ENCODE data around the gene ARHGAP21.

ARHGAP21 gene

DNA sequence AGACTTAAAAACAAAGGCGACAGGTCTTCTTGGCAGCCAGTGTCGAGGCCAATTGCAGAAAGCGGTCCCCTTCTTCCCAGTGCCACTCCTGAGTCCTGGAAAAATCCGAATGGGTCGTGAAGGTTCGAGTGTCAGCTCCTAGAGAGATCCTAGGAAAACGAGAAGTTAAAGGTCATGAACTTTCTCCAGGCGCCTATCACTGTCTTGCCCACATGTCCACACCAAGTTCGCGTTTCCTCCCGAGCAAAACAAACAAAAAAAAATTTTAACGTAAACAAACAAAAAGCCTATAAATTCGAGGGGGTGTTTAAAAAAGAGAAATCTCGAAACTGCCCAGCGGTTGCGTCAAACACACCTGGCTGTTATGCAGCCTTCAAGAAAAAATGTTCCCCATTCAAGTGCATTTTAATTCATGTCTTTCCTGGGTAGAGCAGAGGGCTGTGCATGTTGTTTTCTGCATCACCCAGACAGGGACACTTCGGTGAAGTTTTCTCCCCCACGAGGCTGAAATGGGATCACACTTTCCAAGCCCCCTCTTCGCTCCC lies 1.5 kb downstream of the ARHGAP21 start:
- DNase-seq: no peak

GRCh38 chr10:24721229-24722106 lies 2.2 kb downstream of the ARHGAP21 start:
- DNase-seq: no peak

GRCh38 chr10:24720096-24720495 lies 3.6 kb downstream of the ARHGAP21 start:
- no peak for DNase-seq

DNA sequence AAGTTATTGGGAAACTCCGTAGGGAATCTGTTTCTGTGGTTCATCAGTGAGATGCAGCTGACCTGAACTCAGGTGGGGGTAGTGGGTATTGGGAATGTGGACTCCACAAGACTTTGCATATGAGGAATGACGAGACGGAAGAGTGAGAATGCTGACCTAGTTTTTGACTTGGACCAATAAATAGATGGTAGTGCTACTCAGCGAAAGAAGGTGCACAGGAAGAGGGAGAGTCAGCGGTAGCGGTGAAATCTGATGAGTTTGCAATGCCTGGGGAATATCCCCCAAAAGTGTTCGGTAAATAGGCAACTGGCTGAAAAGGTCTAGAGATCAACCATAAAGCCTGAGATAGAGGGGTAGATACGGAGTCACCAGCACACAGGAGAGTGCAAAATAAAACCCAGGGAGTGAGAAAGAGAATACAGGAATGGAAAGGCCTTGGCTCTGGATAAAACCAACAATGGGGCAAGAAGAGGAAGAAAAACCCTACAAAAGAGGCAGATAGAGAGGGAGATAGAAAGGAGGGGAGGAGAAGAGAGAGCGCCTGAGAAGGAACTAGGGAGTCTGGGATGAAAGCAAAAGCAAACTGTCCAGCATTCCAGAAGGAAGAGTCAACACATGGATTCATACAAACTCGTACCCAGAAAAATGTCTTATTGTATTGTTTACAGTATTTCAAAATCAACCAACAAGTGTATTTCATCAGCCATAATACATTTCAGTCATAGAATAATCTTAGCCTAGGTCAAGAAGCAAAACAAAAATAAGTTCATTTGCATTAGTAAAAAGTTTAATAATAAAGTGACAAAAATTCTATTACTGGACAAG lies 5.4 kb downstream of the ARHGAP21 start:
- DNase-seq: no peak

DNA sequence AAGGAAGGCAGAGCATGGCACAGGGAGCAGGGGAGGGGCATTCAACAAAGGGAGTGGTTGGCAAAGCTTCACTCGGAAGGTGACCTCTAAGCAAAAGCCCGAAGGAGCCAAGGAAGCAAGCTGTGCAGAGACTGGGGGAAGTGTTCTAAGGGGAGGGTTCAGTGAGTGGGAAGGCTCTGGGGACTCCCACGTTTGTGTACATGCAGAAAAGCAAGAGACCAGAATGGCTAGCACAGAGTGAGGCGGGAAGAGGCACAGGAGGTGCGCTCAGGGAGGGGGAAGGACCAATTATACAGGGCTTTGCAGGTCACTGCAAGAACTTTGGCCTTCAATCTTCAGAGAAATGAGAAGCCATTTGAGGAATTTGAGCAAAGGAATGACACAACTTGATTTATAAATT lies 7.4 kb downstream of the ARHGAP21 start:
- DNase-seq: no peak

GRCh38 chr10:24715246-24715769 lies 8.4 kb downstream of the ARHGAP21 start:
- DNase-seq: no peak

DNA sequence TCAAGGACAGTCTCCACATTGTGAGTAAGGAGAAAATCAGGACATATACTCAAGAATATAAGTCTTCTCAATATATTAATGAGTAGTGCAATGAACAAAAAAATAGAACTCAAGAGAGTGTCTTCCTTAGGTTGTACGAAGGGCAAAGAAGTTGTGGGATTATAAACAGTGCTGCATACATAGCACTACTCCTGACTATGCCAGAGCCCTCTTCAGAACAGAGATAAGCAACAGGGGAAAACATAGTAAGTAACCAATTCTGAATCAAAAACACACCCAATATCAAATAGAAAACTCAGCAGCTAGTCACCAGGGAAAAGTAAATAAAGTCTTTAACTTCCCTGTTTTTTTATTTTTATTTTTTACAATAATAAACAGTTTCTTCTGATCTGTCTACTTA lies 10.6 kb downstream of the ARHGAP21 start:
- no peak for DNase-seq

DNA sequence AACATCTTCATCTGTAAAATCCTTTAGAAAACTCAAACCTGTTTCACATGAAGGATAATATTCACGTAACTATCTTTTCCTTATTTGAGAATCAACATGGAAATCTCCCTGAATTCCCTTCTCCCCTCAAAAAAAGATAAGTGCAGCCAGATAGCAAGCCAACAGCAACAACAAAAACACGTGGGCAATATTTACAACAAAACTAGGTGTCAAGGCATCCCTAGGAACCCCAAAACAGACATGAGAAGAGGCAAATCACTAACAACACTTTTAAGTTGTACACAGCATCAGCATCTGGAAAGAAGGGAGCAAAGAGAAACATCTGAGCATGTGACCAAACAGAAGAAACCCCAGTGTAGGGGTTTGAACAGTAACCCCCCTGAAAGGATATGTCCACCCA lies 12.2 kb downstream of the ARHGAP21 start:
- DNase-seq: no peak

DNA sequence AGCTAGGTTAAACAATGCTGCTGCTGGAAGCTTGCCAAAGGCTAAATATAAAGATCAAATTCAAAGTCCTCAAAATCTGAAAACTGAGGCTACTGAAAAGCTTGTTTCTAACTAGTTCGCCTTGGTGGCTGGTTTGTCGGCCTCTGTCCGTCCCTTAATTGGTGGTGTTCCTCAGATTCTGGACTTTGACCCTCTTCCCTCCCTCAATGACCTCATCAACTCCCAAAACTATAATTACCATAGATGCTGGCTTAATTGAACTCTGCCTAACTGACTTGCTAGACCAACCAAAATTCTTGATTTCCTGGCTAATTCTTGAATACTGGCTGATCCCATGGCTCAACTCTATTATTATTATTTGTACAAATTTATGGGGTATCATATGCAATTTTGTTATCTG lies 15.6 kb downstream of the ARHGAP21 start:
- no peak for DNase-seq

DNA sequence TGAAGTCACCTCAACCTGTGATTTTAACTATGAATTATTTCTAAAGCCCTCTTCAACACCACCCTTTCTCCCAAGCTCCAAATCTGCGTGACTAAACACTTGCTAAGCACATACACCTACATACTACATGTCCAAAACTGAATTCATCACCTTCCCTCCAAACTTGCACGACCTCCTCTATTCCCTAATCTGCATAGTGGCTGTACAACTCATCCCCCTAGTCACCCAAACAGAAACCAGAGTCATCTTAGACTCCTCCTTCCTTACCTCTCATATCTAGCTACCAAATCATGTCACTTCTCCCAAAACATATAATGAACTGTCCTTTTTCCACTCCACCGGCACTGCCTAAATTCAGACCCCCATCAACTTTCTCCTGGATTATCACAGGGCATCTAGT lies 16.2 kb downstream of the ARHGAP21 start:
- DNase-seq: no peak

GRCh38 chr10:24706479-24707118 lies 17.1 kb downstream of the ARHGAP21 start:
- DNase-seq: no peak

GRCh38 chr10:24703700-24704099 lies 20.0 kb downstream of the ARHGAP21 start:
- DNase-seq: no peak

DNA sequence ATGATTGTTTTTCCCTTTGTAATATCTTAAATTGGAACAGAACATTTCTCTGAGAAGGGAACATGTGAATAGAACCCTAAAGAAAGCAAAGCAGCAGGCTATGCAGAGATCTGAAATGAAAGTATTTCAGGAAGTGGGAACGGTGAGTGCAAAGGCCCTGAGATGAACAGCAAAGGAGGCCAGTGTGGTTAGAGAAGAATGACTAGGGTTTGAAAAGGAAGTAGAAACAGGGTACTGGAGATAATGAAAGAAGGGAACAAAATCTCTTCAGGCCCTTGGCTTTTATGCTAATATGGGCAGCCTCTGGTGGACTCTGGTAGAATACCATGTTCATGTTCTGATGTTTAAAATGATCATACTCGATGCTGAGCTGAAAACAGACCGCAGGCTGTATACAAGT lies 22.2 kb downstream of the ARHGAP21 start:
- DNase-seq: no peak

- DNase-seq: no peak
Observed at GRCh38 chr10:24700948-24701347, 22.7 kb downstream of the ARHGAP21 start.

GRCh38 chr10:24698270-24698669 lies 25.4 kb downstream of the ARHGAP21 start:
- DNase-seq: no peak

- DNase-seq: no peak
Observed at GRCh38 chr10:24697080-24697479, 26.6 kb downstream of the ARHGAP21 start.

DNA sequence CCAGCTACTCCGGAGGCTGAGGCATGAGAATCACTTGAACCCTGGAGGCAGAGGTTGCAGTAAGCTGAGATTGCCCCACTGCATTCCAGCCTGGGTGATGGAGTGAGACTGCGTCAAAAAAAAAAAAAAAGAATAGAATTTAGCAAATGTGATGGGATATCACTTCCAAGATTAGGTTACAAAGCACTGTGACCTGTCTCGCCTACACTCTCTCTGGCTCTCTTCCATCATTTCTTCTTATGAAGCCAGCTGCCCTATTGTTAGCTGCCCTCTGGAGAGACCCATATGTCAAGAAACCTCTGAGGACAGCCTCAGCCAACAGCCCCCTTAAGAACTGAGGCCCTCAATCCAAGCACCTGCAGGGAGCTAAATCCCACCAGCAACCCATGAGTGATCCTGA lies 28.2 kb downstream of the ARHGAP21 start:
- DNase-seq: no peak

- DNase-seq: no peak
Observed at GRCh38 chr10:24694086-24694485, 29.6 kb downstream of the ARHGAP21 start.

- DNase-seq: no peak
Observed at GRCh38 chr10:24690961-24691512, 32.6 kb downstream of the ARHGAP21 start.

- DNase-seq: no peak
Observed at GRCh38 chr10:24685958-24686540, 37.6 kb downstream of the ARHGAP21 start.

DNA sequence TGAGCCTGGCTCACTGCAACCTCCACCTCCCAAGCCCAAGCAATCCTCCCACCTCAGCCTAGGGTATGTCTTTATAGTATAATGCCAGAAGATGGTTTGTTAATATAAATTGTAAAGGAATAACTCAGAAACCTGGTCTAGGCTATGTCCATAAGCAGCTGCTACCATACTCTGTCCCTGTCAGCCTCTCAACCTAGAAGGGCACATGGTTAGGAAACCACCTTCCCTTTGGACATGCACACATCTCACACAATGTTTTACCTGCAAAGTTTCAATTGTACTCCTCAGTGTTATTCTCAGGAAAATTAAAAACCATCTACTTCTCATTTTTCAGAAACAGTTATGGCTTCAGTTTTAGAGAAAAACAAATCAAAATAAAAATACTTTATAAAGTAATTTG lies 40.1 kb downstream of the ARHGAP21 start:
- no peak for DNase-seq

DNA sequence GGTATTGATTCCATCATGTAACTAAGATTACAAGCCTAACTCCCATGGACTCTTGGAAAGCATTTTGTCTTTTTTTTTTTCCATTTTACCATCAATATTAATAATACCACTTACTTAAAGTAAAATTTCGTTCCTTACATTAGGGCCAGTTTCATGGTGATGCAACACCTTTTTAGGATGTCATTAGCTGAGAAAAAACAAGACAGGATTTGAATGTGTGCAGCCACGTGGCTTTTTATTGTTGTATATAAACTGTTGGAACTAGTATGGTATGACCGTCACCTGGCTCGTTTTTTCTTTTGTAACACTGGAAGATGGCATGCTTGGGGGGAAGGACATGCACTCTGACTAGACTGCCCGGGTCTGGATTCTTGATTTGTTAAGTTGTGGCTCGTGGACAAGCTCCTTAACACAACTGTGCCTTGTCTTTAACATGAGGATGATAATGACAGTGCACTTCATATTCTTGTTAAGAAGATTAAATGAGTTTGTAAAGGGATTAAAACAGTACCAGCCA lies 42.1 kb downstream of the ARHGAP21 start:
- DNase-seq: peak; percentile 14

Data from NCI-H526 treated with DMSO at 0.1 percent for 48 hours (cell line).